ENCODE measurements around the gene LCN9. TPM values are rescaled to one million over a fixed set of nuclear protein-coding genes. Genes with fewer than 3 reads are reported as not detected.

LCN9 gene
- total RNA-seq, 1 donor from 2014 or later, result 1.1 TPM

DNA sequence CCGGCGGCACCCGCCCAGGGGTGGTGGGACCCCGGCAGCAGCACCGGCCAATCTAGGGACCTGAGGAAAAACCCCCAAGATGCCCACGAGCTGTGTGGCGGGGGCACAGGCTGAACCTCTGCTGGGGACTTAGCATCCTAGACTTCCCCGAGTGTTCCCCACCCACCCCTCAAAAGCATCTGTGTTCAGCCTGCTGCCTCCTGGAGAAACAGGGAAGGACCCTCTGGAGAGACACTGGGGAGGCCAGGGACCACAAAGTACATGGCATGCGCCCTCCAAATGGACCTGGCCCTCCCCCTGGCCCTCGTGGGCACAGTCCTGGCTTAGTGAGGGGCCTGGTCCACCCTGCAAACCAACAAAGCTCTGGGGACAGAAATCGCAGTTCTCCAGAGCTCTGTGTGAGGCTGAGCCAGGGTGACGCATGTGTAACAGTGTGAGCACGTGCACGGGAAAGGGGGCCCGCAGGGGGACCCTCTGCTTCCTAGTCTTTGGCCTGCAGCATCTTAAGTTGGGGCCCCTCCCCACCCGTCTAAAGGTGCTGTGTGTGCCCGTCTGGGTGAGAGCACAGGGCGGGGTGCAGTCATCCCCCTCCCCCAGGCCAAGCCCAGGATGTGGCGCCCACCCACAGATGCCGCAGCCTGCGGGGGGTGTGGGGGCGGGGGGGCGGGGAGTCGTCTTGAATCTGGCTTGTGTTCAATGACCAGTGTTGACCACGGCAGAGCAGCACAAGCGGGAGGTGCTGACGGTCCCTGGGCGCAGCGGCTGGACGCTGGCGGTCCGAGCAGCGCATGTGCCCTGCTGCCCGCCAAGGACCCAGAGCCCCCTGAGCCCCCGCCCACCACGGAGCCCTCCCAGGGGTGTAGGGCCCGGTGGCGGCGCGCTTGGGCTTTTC lies 38.2 kb downstream of the LCN9 start:
- H3K4me3 Mint-ChIP-seq, result no peak overlapping the region
- H3K9me3 Mint-ChIP-seq, result no peaks in the 10 kb centered on the region
- H3K36me3 Mint-ChIP-seq, result no peaks in the 10 kb centered on the region
- peaks cover 16% of the 10 kb centered on the region for H3K27me3 Mint-ChIP-seq
- TF ChIP-seq, protein P1, sequence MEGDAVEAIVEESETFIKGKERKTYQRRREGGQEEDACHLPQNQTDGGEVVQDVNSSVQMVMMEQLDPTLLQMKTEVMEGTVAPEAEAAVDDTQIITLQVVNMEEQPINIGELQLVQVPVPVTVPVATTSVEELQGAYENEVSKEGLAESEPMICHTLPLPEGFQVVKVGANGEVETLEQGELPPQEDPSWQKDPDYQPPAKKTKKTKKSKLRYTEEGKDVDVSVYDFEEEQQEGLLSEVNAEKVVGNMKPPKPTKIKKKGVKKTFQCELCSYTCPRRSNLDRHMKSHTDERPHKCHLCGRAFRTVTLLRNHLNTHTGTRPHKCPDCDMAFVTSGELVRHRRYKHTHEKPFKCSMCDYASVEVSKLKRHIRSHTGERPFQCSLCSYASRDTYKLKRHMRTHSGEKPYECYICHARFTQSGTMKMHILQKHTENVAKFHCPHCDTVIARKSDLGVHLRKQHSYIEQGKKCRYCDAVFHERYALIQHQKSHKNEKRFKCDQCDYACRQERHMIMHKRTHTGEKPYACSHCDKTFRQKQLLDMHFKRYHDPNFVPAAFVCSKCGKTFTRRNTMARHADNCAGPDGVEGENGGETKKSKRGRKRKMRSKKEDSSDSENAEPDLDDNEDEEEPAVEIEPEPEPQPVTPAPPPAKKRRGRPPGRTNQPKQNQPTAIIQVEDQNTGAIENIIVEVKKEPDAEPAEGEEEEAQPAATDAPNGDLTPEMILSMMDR (conservative IDR thresholded peaks at IDR 0.05), result no peak
- DNase-seq (ENCODE audit: extremely low spot score, unreplicated experiment), result no peak
- H3K27ac Mint-ChIP-seq, result no peak overlapping the region
- H3K4me1 Mint-ChIP-seq (ENCODE audit: unreplicated experiment), result no peaks in the 10 kb centered on the region

DNA sequence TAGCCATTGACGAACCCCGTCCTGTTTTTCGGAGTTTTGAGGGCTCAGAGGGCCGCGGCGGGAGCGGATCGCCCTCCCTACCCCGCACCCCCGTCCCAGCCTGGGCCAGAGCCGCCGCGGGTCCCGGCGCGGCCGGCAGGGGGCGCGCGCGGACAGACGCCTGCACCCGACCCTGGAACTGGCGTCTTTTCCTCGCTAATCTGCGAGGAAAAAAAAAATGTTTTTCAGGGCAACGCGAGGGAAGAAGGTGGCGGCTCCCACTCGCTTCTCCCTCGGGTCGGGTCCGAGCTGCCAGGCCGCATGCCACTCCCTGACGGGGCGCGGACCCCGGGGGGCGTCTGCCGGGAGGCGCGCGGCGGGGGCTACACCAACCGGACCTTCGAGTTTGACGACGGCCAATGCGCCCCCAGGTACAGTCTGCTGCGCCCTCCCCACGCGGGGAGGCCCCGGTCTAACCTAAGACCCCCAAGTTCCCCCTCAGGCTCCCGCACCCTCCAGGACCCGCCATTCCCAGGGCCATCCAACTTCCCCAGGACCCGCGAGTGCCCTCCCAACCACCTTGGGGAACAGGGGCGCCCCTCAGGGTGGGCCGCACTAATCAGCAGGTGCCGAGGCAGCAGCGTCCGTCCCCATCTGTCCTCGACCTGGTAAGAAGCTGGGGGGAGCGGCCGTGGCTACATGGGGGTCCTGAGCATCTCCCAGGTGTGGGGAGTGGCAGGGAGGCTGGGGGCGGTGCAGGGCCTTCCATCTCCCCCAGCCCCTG lies 39.0 kb downstream of the LCN9 start, which contains the start of gene KCNT1:
TSS of gene KCNT1 (plus strand) at position 227 of the 763 bp plus-strand sequence. CDS start at position 301, 74 bp downstream.
- peak; percentile 86 for DNase-seq (ENCODE audit: extremely low spot score, unreplicated experiment)
- no peaks in the 10 kb centered on the region for H3K4me1 Mint-ChIP-seq (ENCODE audit: unreplicated experiment)
- TF ChIP-seq, protein P1 (conservative IDR thresholded peaks at IDR 0.05), result peak; percentile 100
- no peaks in the 10 kb centered on the region for H3K36me3 Mint-ChIP-seq
- no peaks in the 10 kb centered on the region for H3K9me3 Mint-ChIP-seq
- no peak within 1 kb of the TSS for H3K4me3 Mint-ChIP-seq
- H3K27me3 Mint-ChIP-seq, result peaks cover 16% of the 10 kb centered on the region
- no peak within 1 kb of the TSS for H3K27ac Mint-ChIP-seq

DNA sequence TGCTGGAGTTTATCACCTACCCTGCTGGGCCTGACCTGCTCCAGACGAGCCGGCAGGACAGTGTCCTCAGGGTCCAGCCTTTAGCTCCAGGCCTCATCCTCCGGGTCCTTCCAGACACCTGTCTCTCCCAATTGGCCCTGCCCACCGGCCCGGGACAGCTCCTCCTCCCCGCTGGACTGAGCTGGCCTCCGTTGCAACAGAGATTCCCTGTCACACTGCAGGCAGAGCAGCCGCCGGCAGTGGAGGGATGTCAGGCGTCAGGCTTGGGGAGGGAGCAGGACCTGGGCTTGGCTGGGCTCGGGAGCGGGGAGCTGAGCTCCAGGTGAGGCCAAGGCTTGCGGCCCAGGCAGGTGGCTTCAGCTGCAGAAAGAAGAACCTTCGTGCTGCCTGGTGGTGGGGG lies 40.6 kb downstream of the LCN9 start:
- no peak for DNase-seq (ENCODE audit: extremely low spot score, unreplicated experiment)
- Mint-ChIP-seq H3K4me3 (no peak overlapping the region), H3K27me3 (peaks cover 28% of the 10 kb centered on the region), H3K36me3 (no peaks in the 10 kb centered on the region), H3K27ac (no peak overlapping the region), H3K9me3 (no peaks in the 10 kb centered on the region), H3K4me1 (ENCODE audit: unreplicated experiment) (no peaks in the 10 kb centered on the region)
- TF ChIP-seq, protein P1 (conservative IDR thresholded peaks at IDR 0.05), result no peak

DNA sequence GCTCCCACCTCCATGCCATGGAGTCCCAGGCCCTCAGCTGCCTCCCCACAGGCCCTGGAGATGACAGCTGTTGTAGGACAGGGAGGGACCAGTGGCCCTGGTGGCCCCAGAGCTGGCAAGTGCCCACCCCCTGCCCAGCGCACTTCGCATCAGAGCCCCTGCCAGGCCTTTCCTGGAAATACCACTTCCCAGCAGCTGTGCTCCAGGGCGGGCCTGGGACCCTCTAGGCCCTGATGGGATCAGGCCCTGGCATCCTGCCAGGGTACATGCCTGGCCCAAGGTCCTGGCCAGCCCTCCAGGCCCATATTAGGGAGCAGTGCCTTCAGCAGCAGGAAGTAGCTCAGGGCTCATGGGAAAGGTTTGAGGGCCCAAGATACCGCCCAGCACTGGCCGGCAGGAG lies 41.4 kb downstream of the LCN9 start:
- Mint-ChIP-seq H3K27ac (no peak overlapping the region), H3K27me3 (peaks cover 35% of the 10 kb centered on the region), H3K36me3 (no peaks in the 10 kb centered on the region), H3K9me3 (no peaks in the 10 kb centered on the region), H3K4me1 (ENCODE audit: unreplicated experiment) (no peaks in the 10 kb centered on the region), H3K4me3 (no peak overlapping the region)
- no peak for DNase-seq (ENCODE audit: extremely low spot score, unreplicated experiment)
- TF ChIP-seq, protein P1 (conservative IDR thresholded peaks at IDR 0.05), result no peak

DNA sequence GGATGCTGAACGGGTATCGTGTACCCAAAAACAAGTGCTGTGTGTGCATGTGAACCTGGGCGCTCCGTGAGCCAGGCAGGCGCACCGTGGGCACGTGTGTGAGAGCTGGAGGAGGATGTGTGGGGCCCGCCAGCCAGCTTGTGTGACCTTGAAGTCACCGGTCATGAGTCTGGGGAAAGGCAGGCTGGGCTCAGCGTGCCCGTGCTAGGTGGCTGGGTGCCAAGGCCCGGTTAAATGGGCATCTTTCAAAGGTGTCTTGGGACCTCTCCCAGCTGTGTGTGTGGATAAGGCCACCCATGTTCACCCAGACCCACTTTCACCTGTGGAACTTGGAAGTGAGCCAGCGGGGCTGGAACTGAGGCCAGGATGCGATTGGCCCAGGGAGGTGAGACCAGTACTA lies 42.3 kb downstream of the LCN9 start:
- H3K4me1 Mint-ChIP-seq (ENCODE audit: unreplicated experiment), result no peaks in the 10 kb centered on the region
- no peak for DNase-seq (ENCODE audit: extremely low spot score, unreplicated experiment)
- no peaks in the 10 kb centered on the region for H3K36me3 Mint-ChIP-seq
- H3K9me3 Mint-ChIP-seq, result no peaks in the 10 kb centered on the region
- H3K27ac Mint-ChIP-seq, result no peak overlapping the region
- peaks cover 44% of the 10 kb centered on the region for H3K27me3 Mint-ChIP-seq
- TF ChIP-seq, protein P1 (conservative IDR thresholded peaks at IDR 0.05), result no peak
- H3K4me3 Mint-ChIP-seq, result no peak overlapping the region

All from type B pancreatic cell (in vitro differentiated cells).